GM12878 (cell line): ENCODE data around the gene NPLOC4. TPM values are rescaled to one million over a fixed set of nuclear protein-coding genes. Genes with fewer than 3 reads are reported as not detected.

Experiments
- ATAC-seq: fragments of 200-7000 bp; cut with Tn5 transposase; 3 replicates; pipeline ENCODE4 v1.9.1; 2020; ENCODE audit warnings: mild to moderate bottlenecking, moderate library complexity
- BruUV-seq: library from RNA; stranded (reverse); fragments of 400-500 nt; replicated peaks from 2 replicates; lab custom pipeline; 2021; lab: Mats Ljungman, UMichigan
- CTCF ChIA-PET: fragments of 300-600 bp; sonication (Branson Sonifier 250); formaldehyde crosslinking; extraction: SDS; loops from one replicate; lab custom pipeline; 2021; ENCODE audit warnings: inconsistent platforms; lab: Yijun Ruan, JAX
- POLR2A ChIA-PET: fragments of 350-600 bp; formaldehyde crosslinking; extraction: SDS; loops from one replicate; lab custom pipeline; 2021; ENCODE audit warnings: inconsistent platforms; lab: Charles Lee
- RAD21 ChIA-PET: fragments of 300-600 bp; sonication (Branson Sonifier 250); formaldehyde crosslinking; loops from one replicate; lab custom pipeline; 2023; ENCODE audit warnings: antibody characterized with exemption; ENCODE audit not compliant: unreplicated experiment; lab: Charles Lee
- SMC1A ChIA-PET: fragments of 300-600 bp; sonication (Branson Sonifier 250); formaldehyde crosslinking; loops from one replicate; lab custom pipeline; 2023; ENCODE audit not compliant: unreplicated experiment, uncharacterized antibody; lab: Charles Lee
- DNase-seq: peaks from one replicate; pipeline ENCODE4 v3.0.0-alpha.2; 2011; ENCODE audit warnings: low read depth, low spot score
- FAIRE-seq: peaks from 3 replicates; lab custom pipeline; 2011; peaks lifted over from hg19 to GRCh38; lab: Jason Lieb, UNC
- H2AFZ ChIP-seq: 2 replicates; pipeline ENCODE4 v1.6.0; 2011; ENCODE audit warnings: low read depth, low read length, control low read depth; ENCODE audit not compliant: control insufficient read depth
- H3K27ac ChIP-seq: 2 replicates; pipeline ENCODE4 v1.5.1; 2011; ENCODE audit warnings: control low read depth; ENCODE audit not compliant: control insufficient read depth, insufficient read depth
- H3K27me3 ChIP-seq, 2 experiments: replicated peaks in 1 of 2; 2 replicates each; pipeline versions ENCODE4 v1.6.0 to v1.6.1; 2011; ENCODE audit warnings: low read length in 1 of 2; ENCODE audit not compliant: control insufficient read depth in 2 of 2, insufficient read depth in 2 of 2
- H3K36me3 ChIP-seq, 2 experiments: 2 replicates each; pipeline ENCODE4 v1.5.1; 2011; ENCODE audit warnings: low read length in 1 of 2; ENCODE audit not compliant: control insufficient read depth in 2 of 2, insufficient read depth in 2 of 2
- H3K4me1 ChIP-seq: 2 replicates; pipeline ENCODE4 v1.6.1; 2011; ENCODE audit warnings: mild to moderate bottlenecking, low read length, moderate library complexity, mixed read lengths; ENCODE audit not compliant: control insufficient read depth, insufficient read depth
- H3K4me2 ChIP-seq: 2 replicates; pipeline ENCODE4 v1.6.0; 2011; ENCODE audit warnings: control low read depth; ENCODE audit not compliant: control insufficient read depth, insufficient read depth
- H3K4me3 ChIP-seq: fragments of 200-600 bp; sonication (generic); 2 replicates; pipeline ENCODE4 v1.5.1; 2016
- H3K79me2 ChIP-seq: 2 replicates; pipeline ENCODE4 v1.6.0; 2011; ENCODE audit warnings: low read length; ENCODE audit not compliant: control insufficient read depth, insufficient read depth
- H3K9ac ChIP-seq: 2 replicates; pipeline ENCODE4 v1.8.0; 2011; ENCODE audit warnings: low read length, control low read depth, mixed read lengths; ENCODE audit not compliant: control insufficient read depth, insufficient read depth
- H3K9me3 ChIP-seq: replicated peaks from 3 replicates; pipeline ENCODE4 v1.5.1; 2011; ENCODE audit warnings: mild to moderate bottlenecking, low read length; ENCODE audit not compliant: control insufficient read depth, insufficient read depth
- H4K20me1 ChIP-seq: 2 replicates; pipeline ENCODE4 v1.6.0; 2011; ENCODE audit not compliant: control insufficient read depth, insufficient read depth
- ATF7 ChIP-seq: fragments of 450-650 bp; IDR thresholded peaks from 2 replicates; pipeline ENCODE4 v1.6.1; 2016; ENCODE audit warnings: low read depth, mild to moderate bottlenecking
- BCL11A ChIP-seq: IDR thresholded peaks from 2 replicates; pipeline ENCODE4 v1.6.1; 2011; ENCODE audit warnings: low read depth, low read length
- CBFB ChIP-seq: IDR thresholded peaks from 2 replicates; pipeline ENCODE4 v1.6.1; 2016; ENCODE audit warnings: antibody characterized with exemption, low read depth
- CHD2 ChIP-seq: IDR thresholded peaks from 2 replicates; pipeline ENCODE4 v1.6.1; 2011; ENCODE audit warnings: low read depth, low read length, improper control_type of control experiment, borderline replicate concordance
- CREB1 ChIP-seq: IDR thresholded peaks from 2 replicates; pipeline ENCODE4 v1.6.1; 2012; ENCODE audit warnings: low read depth, mild to moderate bottlenecking, inconsistent platforms
- FOXK2 ChIP-seq: fragments of 450-650 bp; IDR thresholded peaks from 2 replicates; pipeline ENCODE4 v1.6.1; 2017; ENCODE audit warnings: mild to moderate bottlenecking, moderate library complexity
- HCFC1 ChIP-seq: fragments of 150-350 bp; IDR thresholded peaks from 2 replicates; pipeline ENCODE4 v1.6.1; 2014; ENCODE audit warnings: low read length
- HDAC6 ChIP-seq: fragments of 200-600 bp; sonication (generic); IDR thresholded peaks from one replicate; pipeline ENCODE4 v1.8.0; 2017; ENCODE audit warnings: antibody characterized with exemption; ENCODE audit not compliant: unreplicated experiment
- MEF2A ChIP-seq: IDR thresholded peaks from 2 replicates; pipeline ENCODE4 v1.6.1; 2011; ENCODE audit warnings: low read depth, mild to moderate bottlenecking, low read length, moderate library complexity; ENCODE audit not compliant: insufficient read depth
- MLLT1 ChIP-seq: fragments of 450-650 bp; IDR thresholded peaks from 2 replicates; pipeline ENCODE4 v1.6.1; 2016; ENCODE audit warnings: mild to moderate bottlenecking
- MXI1 ChIP-seq: fragments of 150-350 bp; IDR thresholded peaks from 2 replicates; pipeline ENCODE4 v1.6.1; 2011; ENCODE audit warnings: low read depth, mild to moderate bottlenecking, inconsistent platforms, low read length, improper control_type of control experiment
- NBN ChIP-seq: fragments of 450-650 bp; IDR thresholded peaks from 2 replicates; pipeline ENCODE4 v1.6.1; 2016
- NR2F1 ChIP-seq: fragments of 450-650 bp; conservative IDR thresholded peaks from 2 replicates; pipeline ENCODE4 v1.6.1; 2017; ENCODE audit warnings: mild to moderate bottlenecking
- POLR2A ChIP-seq: IDR thresholded peaks from 2 replicates; pipeline ENCODE4 v1.6.1; 2011; ENCODE audit warnings: low read depth, mild to moderate bottlenecking, low read length
- POLR2AphosphoS5 ChIP-seq: IDR thresholded peaks from 2 replicates; pipeline ENCODE4 v1.6.1; 2011; ENCODE audit warnings: mild to moderate bottlenecking, low read length, inconsistent platforms
- POU2F2 ChIP-seq: IDR thresholded peaks from 3 replicates; pipeline ENCODE4 v1.6.1; 2011; ENCODE audit warnings: low read depth, mild to moderate bottlenecking, low read length, borderline replicate concordance
- RELB ChIP-seq: fragments of 450-650 bp; IDR thresholded peaks from 2 replicates; pipeline ENCODE4 v1.6.1; 2017; ENCODE audit warnings: low read depth, mild to moderate bottlenecking, moderate library complexity
- STAT3 ChIP-seq: IDR thresholded peaks from 2 replicates; pipeline ENCODE4 v1.6.1; 2011; ENCODE audit warnings: low read depth, low read length, improper control_type of control experiment
- WGBS: methylation state at CpG from one replicate; pipeline ENCODE4 v1.1.6; 2016; ENCODE audit warnings: low lambda C conversion rate; ENCODE audit not compliant: insufficient replicate concordance, insufficient coverage; ENCODE audit errors: missing lambda C conversion rate; 5-methylcytosine and 5-hydroxymethylcytosine counted together
- in situ Hi-C: fragments of 300-500 bp; cut with MboI; formaldehyde crosslinking; loops from 9 replicates; pipeline ENCODE4 v1.14.3; 2018; ENCODE audit warnings: mixed read lengths
- intact Hi-C: fragments of 100-400 bp; cut with micrococcal nuclease; formaldehyde crosslinking; loops from one replicate; pipeline ENCODE4 v1.14.2; 2022; ENCODE audit not compliant: unreplicated experiment
- polyA plus RNA-seq, 11 experiments: library from polyadenylated mRNA; depleted of rRNA in 4 of 11; unstranded in 6 of 11; stranded (reverse) in 5 of 11; fragments of >200 nt; fragmentation: Nextera tagmentation in 4 of 11; fragmentation: Illumina TruSeq in 1 of 11; extraction: Ambion mirVana in 4 of 11; extraction: Trizol in 1 of 11; gene quantifications; 1 replicate in 1 of 11; 2 replicates in 10 of 11; pipeline versions ENCODE4 v1.2.1 to v1.2.3, GENCODE V29; 2011 to 2016; ENCODE audit warnings: inconsistent platforms in 2 of 11, missing spikeins in 2 of 11, low read depth in 1 of 11
- total RNA-seq, 4 experiments: library from RNA; depleted of rRNA in 3 of 4; stranded (reverse); fragments of >200 nt in 3 of 4; fragmentation: Illumina TruSeq in 1 of 4; extraction: Trizol in 1 of 4; gene quantifications; 2 replicates each; pipeline versions ENCODE4 v1.2.1 to v1.2.3, GENCODE V29; 2013 to 2021

Gene NPLOC4
- total and polyA plus RNA-seq, 10 of the 15 experiments (the other 5 are each of a cell fraction or from before 2014, with no cell fraction given) = 1.5 to 83.7 (median 45.8) TPM

- intact Hi-C loops = loop anchor here (10.0 kb wide), 1 partner anchor 259 kb away; no protein-coding TSS in a partner anchor
- WGBS = under 1% methylated on average over 23 of the region's 23 CpGs
Measured at GRCh38 chr17:81513372-81513752, 123.5 kb downstream of the NPLOC4 start.

More at GRCh38 chr17:81513372-81513752, 123.5 kb downstream of the NPLOC4 start:
- in situ Hi-C loops = no loop called here
- BruUV-seq = no TSS peak
- no peak overlapping the region for H2AFZ ChIP-seq
- peaks cover 11% of the 10 kb centered on the region for H4K20me1 ChIP-seq
- ATAC-seq (peak; percentile 10), FAIRE-seq (no peak), DNase-seq (no peak)
- ChIA-PET CTCF (no interaction called here), SMC1A (no interaction called here), POLR2A (interaction anchor here (0.6 to 2.1 kb wide), 3 partner anchors 39 to 728 kb away, joined by 3 to 7 read pairs (median 6); partner anchors contain the start of gene FAAP100), RAD21 (interaction anchor here (0.6 to 1.0 kb wide), 3 partner anchors 38 to 85 kb away, joined by 3 to 4 read pairs (median 4); partner anchors contain the start of gene FAAP100)
- H3K27me3 ChIP-seq = no peaks in the 10 kb centered on the region
- TF ChIP-seq CBFB (peak; percentile 81; the same call in 1 of the 2 replicates), ATF7 (no peak), MEF2A (0 out of 2 replicates have a peak, but pooled peaks have one; percentile 20), POU2F2 (peak; percentile 26; the same call in 1 of the 3 replicates), NBN (peak; percentile 60), STAT3 (no peak), NR2F1 (no peak; the same call in 1 of the 2 replicates), BCL11A (no peak), POLR2AphosphoS5 (peak; percentile 82), FOXK2 (no peak), MLLT1 (peak; percentile 77), POLR2A (peak; percentile 59), HDAC6 (peak; percentile 3), CREB1 (no peak), MXI1 (peak; percentile 6; the same call in 1 of the 2 replicates), CHD2 (0 out of 2 replicates have a peak, but pooled peaks have one; percentile 23), HCFC1 (no peak), RELB (0 out of 2 replicates have a peak, but pooled peaks have one; percentile 24)
- peak overlapping the region; percentile 100 for H3K27ac ChIP-seq
- peak overlapping the region; percentile 87 for H3K9ac ChIP-seq
- H3K4me3 ChIP-seq = peak overlapping the region; percentile 87
- H3K36me3 ChIP-seq = peaks cover 18 to 29% of the 10 kb centered on the region in 2 experiments
- peaks cover 18% of the 10 kb centered on the region for H3K4me1 ChIP-seq
- no peaks in the 10 kb centered on the region; the same call in 2 of the 3 replicates for H3K9me3 ChIP-seq
- H3K79me2 ChIP-seq = peaks cover 89% of the 10 kb centered on the region
- H3K4me2 ChIP-seq = peak overlapping the region; percentile 95
